Measurements from ENCODE around the gene PTPRN2.

Gene PTPRN2

GRCh38 chr7:157650801-157651200, 936.8 kb downstream of the PTPRN2 start:
- DNase-seq, result no peak

- DNase-seq, result no peak
Observed at GRCh38 chr7:157650131-157650631, 937.4 kb downstream of the PTPRN2 start.

- DNase-seq, result no peak
Observed at GRCh38 chr7:157646551-157646950, 941.1 kb downstream of the PTPRN2 start.

- no peak for DNase-seq
Observed at GRCh38 chr7:157645539-157645938, 942.1 kb downstream of the PTPRN2 start.

GRCh38 chr7:157644946-157645345, 942.7 kb downstream of the PTPRN2 start:
- DNase-seq, result no peak

GRCh38 chr7:157643525-157643970, 944.1 kb downstream of the PTPRN2 start:
- DNase-seq, result no peak

- DNase-seq, result no peak
Observed at GRCh38 chr7:157641866-157642265, 945.8 kb downstream of the PTPRN2 start.

- DNase-seq, result no peak
Observed at GRCh38 chr7:157640144-157640543, 947.5 kb downstream of the PTPRN2 start.

- no peak for DNase-seq
Observed at GRCh38 chr7:157638563-157638962, 949.1 kb downstream of the PTPRN2 start.

- no peak for DNase-seq
Observed at GRCh38 chr7:157637216-157637949, 950.2 kb downstream of the PTPRN2 start.

- no peak for DNase-seq
Observed at GRCh38 chr7:157635669-157636068, 952.0 kb downstream of the PTPRN2 start.

- DNase-seq, result no peak
Observed at GRCh38 chr7:157635148-157635500, 952.5 kb downstream of the PTPRN2 start.

GRCh38 chr7:157634401-157635147, 953.0 kb downstream of the PTPRN2 start:
- DNase-seq, result no peak

GRCh38 chr7:157633465-157634185, 954.0 kb downstream of the PTPRN2 start:
- no peak for DNase-seq

GRCh38 chr7:157630301-157630853, 957.2 kb downstream of the PTPRN2 start:
- no peak for DNase-seq

- no peak for DNase-seq
Observed at GRCh38 chr7:157628456-157628855, 959.2 kb downstream of the PTPRN2 start.

- no peak for DNase-seq
Observed at GRCh38 chr7:157627646-157628045, 960.0 kb downstream of the PTPRN2 start.

GRCh38 chr7:157627033-157627432, 960.6 kb downstream of the PTPRN2 start:
- DNase-seq, result no peak

- DNase-seq, result peak in 1 of 4 experiments; percentile 14
Observed at GRCh38 chr7:157625973-157626742, 961.5 kb downstream of the PTPRN2 start.

- no peak for DNase-seq
Observed at GRCh38 chr7:157623556-157623955, 964.1 kb downstream of the PTPRN2 start.

GRCh38 chr7:157622408-157623205, 965.0 kb downstream of the PTPRN2 start:
- DNase-seq, result no peak

All from suppressor macrophage (primary cell).